CD4-positive, alpha-beta T cell (primary cell): ENCODE data around the gene UTP25. TPM values are rescaled to one million over a fixed set of nuclear protein-coding genes. Genes with fewer than 3 reads are reported as not detected.
"Not testable (repeated sequence)": the region's sequence is repeated elsewhere in the genome, so short reads cannot be mapped to it uniquely, and the experiment has no call there.

Source experiments
- ATAC-seq: fragments of 200-7000 bp; cut with Tn5 transposase; one replicate; pipeline ENCODE4 v1.10.0; 2022; ENCODE audit warnings: mild to moderate bottlenecking; ENCODE audit not compliant: poor library complexity
- CTCF ChIA-PET: fragments of 350-600 bp; sonication (Branson Sonifier 250); formaldehyde crosslinking; loops from one replicate; lab custom pipeline; 2021; ENCODE audit warnings: antibody characterized with exemption, inconsistent platforms; lab: Charles Lee
- POLR2A ChIA-PET: fragments of 350-600 bp; sonication (Branson Sonifier 250); formaldehyde crosslinking; loops from one replicate; lab custom pipeline; 2021; ENCODE audit warnings: antibody characterized with exemption, inconsistent platforms; lab: Charles Lee
- DNase-seq, 14 experiments: peaks; one replicate each; pipeline ENCODE4 v3.0.0-alpha.2; 2013 to 2020; ENCODE audit warnings: mixed read lengths in 2 of 14
- H3K27ac ChIP-seq, 2 donors: one replicate each; pipeline versions ENCODE4 v1.5.1 to v1.7.0; 2013; ENCODE audit warnings: low read length in 2 of 2, low read depth in 1 of 2, mild to moderate bottlenecking in 1 of 2
- H3K27me3 ChIP-seq, 2 experiments: 1 replicate in 1 of 2; 2 replicates in 1 of 2; pipeline versions ENCODE4 v1.6.1 to v1.7.0; 2013; ENCODE audit warnings: low read length in 2 of 2, control low read depth in 1 of 2, mild to moderate bottlenecking in 1 of 2, moderate library complexity in 1 of 2; ENCODE audit not compliant: insufficient read depth in 2 of 2, control insufficient read depth in 1 of 2
- H3K36me3 ChIP-seq: one replicate; pipeline ENCODE4 v1.6.1; 2013; ENCODE audit warnings: low read length, control low read depth; ENCODE audit not compliant: insufficient read depth
- H3K4me1 ChIP-seq: one replicate; pipeline ENCODE4 v1.6.1; 2013; ENCODE audit warnings: low read length, control low read depth; ENCODE audit not compliant: insufficient read depth
- H3K4me3 ChIP-seq: one replicate; pipeline ENCODE4 v1.5.1; 2013; ENCODE audit warnings: mild to moderate bottlenecking, low read length, moderate library complexity
- H3K9me3 ChIP-seq, 2 experiments: 1 replicate in 1 of 2; 2 replicates in 1 of 2; pipeline versions ENCODE4 v1.6.1 to v1.7.0; 2013; ENCODE audit warnings: low read length in 2 of 2, mild to moderate bottlenecking in 2 of 2, control low read depth in 1 of 2, moderate library complexity in 1 of 2; ENCODE audit not compliant: control insufficient read depth in 1 of 2, insufficient read depth in 1 of 2
- H3K27ac Mint-ChIP-seq: one replicate; pipeline ENCODE4 v1.8.0; 2020; ENCODE audit warnings: mixed read lengths
- H3K27me3 Mint-ChIP-seq: one replicate; pipeline ENCODE4 v1.8.0; 2021; ENCODE audit warnings: mixed read lengths
- H3K36me3 Mint-ChIP-seq: one replicate; pipeline ENCODE4 v1.8.0; 2021; ENCODE audit warnings: low read depth, mixed read lengths
- H3K4me1 Mint-ChIP-seq: one replicate; pipeline ENCODE4 v1.8.0; 2021; ENCODE audit warnings: low read depth, mixed read lengths
- H3K4me3 Mint-ChIP-seq: one replicate; pipeline ENCODE4 v1.8.0; 2020; ENCODE audit warnings: mild to moderate bottlenecking, mixed read lengths
- H3K9me3 Mint-ChIP-seq: one replicate; pipeline ENCODE4 v1.8.0; 2020; ENCODE audit warnings: mixed read lengths
- intact Hi-C, 2 experiments: fragments of 100-400 bp; cut with DNase I in 1 of 2; cut with micrococcal nuclease in 1 of 2; formaldehyde crosslinking; loops; one replicate each; pipeline versions ENCODE4 v1.15.1 to v1.9.0; 2023 to 2025; cut with DNase I, micrococcal nuclease
- total RNA-seq, 174 experiments: library from RNA in 2 of 174; stranded (reverse) in 2 of 174; gene quantifications; one replicate each; pipeline ENCODE4 v1.2.3 and lab custom pipeline; 2021 to 2026
- TF ChIP-seq, protein P1 (sequence below): fragments of 200-600 bp; IDR thresholded peaks from one replicate; pipeline ENCODE4 v1.8.0; 2022; ENCODE audit warnings: antibody characterized with exemption, mild to moderate bottlenecking

The UTP25 gene
- total RNA-seq, 2 experiments from 2014 or later: 6.0 to 6.4 TPM

DNA sequence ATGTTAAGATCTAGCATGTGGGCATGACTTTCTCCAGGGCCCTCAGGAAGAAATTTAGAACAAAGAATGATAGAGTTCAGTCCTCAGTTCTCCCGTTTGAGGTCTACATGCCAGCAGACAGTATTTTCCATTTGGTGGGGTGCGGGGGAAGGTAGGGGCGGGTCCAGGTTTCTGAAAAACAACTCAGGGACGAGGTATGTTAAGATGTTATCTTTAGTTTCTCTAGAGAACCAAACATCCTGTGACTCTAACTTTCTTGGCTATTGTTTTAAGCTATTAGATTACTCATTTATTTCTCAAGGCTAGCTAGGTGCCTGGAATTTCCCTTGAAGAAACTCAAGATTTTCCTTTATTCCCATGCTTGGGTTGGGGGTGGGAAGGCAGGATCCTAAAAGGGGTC lies 67.9 kb downstream of the UTP25 start:
- ATAC-seq (no peak), DNase-seq (peak in 1 of 14 experiments; percentile 15)
- no peaks in the 10 kb centered on the region for H3K27me3 ChIP-seq
- H3K9me3 ChIP-seq: no peaks in the 10 kb centered on the region
- H3K4me1 ChIP-seq: no peaks in the 10 kb centered on the region
- Mint-ChIP-seq H3K4me3 (no peak overlapping the region), H3K4me1 (peaks cover 12% of the 10 kb centered on the region), H3K27ac (no peak overlapping the region), H3K9me3 (no peaks in the 10 kb centered on the region), H3K27me3 (peaks cover 13% of the 10 kb centered on the region), H3K36me3 (no peaks in the 10 kb centered on the region)
- POLR2A ChIA-PET: no interaction called here
- TF ChIP-seq, protein P1, sequence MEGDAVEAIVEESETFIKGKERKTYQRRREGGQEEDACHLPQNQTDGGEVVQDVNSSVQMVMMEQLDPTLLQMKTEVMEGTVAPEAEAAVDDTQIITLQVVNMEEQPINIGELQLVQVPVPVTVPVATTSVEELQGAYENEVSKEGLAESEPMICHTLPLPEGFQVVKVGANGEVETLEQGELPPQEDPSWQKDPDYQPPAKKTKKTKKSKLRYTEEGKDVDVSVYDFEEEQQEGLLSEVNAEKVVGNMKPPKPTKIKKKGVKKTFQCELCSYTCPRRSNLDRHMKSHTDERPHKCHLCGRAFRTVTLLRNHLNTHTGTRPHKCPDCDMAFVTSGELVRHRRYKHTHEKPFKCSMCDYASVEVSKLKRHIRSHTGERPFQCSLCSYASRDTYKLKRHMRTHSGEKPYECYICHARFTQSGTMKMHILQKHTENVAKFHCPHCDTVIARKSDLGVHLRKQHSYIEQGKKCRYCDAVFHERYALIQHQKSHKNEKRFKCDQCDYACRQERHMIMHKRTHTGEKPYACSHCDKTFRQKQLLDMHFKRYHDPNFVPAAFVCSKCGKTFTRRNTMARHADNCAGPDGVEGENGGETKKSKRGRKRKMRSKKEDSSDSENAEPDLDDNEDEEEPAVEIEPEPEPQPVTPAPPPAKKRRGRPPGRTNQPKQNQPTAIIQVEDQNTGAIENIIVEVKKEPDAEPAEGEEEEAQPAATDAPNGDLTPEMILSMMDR: no peak
- CTCF ChIA-PET: no interaction called here
- H3K36me3 ChIP-seq: no peaks in the 10 kb centered on the region
- intact Hi-C loops: no loop called here
- H3K4me3 ChIP-seq: no peak overlapping the region
- H3K27ac ChIP-seq: no peak overlapping the region

DNA sequence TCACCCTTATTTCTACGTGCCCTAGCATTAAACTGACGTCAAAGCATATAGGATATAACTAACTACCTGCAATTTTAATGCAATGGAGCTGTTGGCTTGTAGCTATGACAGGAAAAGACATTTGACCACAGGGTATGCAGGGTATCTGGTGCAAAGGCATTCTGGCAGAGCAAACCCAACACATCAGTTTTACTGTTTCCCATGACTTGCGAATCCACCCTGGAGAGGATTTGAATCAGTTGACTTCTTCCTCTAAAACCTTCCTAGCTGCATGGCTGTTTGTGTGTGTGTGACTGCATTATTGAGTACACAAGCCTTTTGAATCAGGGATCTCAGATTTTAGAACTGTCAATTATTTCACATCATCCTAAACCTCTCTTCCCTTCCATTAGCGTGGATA lies 68.6 kb downstream of the UTP25 start:
- intact Hi-C loops: no loop called here

DNA sequence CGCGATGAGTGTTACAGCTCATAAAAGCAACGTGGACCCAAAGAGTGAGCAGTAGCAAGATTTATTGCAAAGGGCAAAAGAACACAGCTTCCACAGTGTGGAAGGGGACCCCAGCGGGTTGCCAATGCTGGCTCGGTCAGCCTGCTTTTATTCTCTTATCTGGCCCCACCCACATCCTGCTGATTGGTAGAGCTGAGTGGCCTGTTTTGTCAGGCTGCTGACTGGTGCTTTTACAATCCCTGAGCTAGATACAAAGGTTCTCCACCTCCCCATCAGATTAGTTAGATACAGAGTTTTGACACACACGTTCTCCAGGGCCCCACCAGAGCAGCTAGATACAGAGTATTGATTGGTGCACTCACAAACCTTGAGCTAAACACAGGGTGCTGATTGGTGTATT lies 70.5 kb downstream of the UTP25 start:
- H3K27me3 Mint-ChIP-seq: peaks cover 13% of the 10 kb centered on the region
- H3K27ac ChIP-seq, H3K36me3 Mint-ChIP-seq, CTCF ChIA-PET, H3K4me1 ChIP-seq, POLR2A ChIA-PET, H3K4me3 Mint-ChIP-seq, H3K27ac Mint-ChIP-seq, intact Hi-C loops, H3K27me3 ChIP-seq, H3K9me3 ChIP-seq, ATAC-seq, DNase-seq, H3K36me3 ChIP-seq, H3K4me3 ChIP-seq, H3K9me3 Mint-ChIP-seq: not testable (repeated sequence)
- H3K4me1 Mint-ChIP-seq: peaks cover 12% of the 10 kb centered on the region

More for the DNA sequence above, 68.6 kb downstream of the UTP25 start:
- CTCF ChIA-PET: no interaction called here
- H3K4me3 Mint-ChIP-seq: no peak overlapping the region
- H3K4me3 ChIP-seq: no peak overlapping the region
- ATAC-seq: no peak
- peaks cover 13% of the 10 kb centered on the region for H3K27me3 Mint-ChIP-seq
- H3K27me3 ChIP-seq: no peaks in the 10 kb centered on the region
- no peaks in the 10 kb centered on the region for H3K9me3 Mint-ChIP-seq
- TF ChIP-seq, protein P1: no peak
- H3K36me3 Mint-ChIP-seq: no peaks in the 10 kb centered on the region
- H3K4me1 ChIP-seq: no peaks in the 10 kb centered on the region
- H3K9me3 ChIP-seq: no peaks in the 10 kb centered on the region
- peaks cover 12% of the 10 kb centered on the region for H3K4me1 Mint-ChIP-seq
- H3K36me3 ChIP-seq: no peaks in the 10 kb centered on the region
- no peak for DNase-seq
- H3K27ac Mint-ChIP-seq: no peak overlapping the region
- POLR2A ChIA-PET: no interaction called here
- no peak overlapping the region for H3K27ac ChIP-seq

DNA sequence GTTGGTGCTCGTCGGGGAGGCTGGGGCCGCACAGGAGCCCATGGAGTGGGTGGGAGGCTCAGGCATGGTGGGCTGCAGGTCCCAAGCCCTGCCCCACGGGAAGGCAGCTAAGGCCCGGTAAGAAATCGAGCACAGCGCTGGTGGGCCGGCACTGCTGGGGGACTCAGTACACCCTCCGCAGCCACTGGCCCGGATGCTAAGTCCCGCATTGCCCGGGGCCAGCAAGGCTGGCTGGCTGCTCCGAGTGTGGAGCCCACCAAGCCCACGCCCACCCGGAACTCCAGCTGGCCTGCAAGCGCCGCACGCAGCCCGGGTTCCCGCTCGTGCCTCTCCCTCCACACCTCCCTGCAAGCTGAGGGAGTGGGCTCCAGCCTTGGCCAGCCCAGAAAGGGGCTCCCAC lies 71.1 kb downstream of the UTP25 start:
- H3K36me3 Mint-ChIP-seq, POLR2A ChIA-PET, H3K9me3 Mint-ChIP-seq, H3K9me3 ChIP-seq, H3K36me3 ChIP-seq, intact Hi-C loops, ATAC-seq, DNase-seq, CTCF ChIA-PET, H3K27ac Mint-ChIP-seq, H3K27me3 ChIP-seq, H3K4me1 ChIP-seq, H3K27ac ChIP-seq, H3K4me3 ChIP-seq, H3K4me3 Mint-ChIP-seq: not testable (repeated sequence)
- peaks cover 13% of the 10 kb centered on the region for H3K27me3 Mint-ChIP-seq
- peaks cover 12% of the 10 kb centered on the region for H3K4me1 Mint-ChIP-seq
